Activated CD4-positive, alpha-beta T cell treated with anti-CD3 and anti-CD28 coated beads, Interleukin-2, amount 50 U/mL, for 16 hours (primary cell): ENCODE results near the gene SMURF1.

ENCODE experiments used
- DNase-seq: peaks from one replicate; pipeline ENCODE4 v3.0.0-alpha.2; 2020

SMURF1 gene

DNA sequence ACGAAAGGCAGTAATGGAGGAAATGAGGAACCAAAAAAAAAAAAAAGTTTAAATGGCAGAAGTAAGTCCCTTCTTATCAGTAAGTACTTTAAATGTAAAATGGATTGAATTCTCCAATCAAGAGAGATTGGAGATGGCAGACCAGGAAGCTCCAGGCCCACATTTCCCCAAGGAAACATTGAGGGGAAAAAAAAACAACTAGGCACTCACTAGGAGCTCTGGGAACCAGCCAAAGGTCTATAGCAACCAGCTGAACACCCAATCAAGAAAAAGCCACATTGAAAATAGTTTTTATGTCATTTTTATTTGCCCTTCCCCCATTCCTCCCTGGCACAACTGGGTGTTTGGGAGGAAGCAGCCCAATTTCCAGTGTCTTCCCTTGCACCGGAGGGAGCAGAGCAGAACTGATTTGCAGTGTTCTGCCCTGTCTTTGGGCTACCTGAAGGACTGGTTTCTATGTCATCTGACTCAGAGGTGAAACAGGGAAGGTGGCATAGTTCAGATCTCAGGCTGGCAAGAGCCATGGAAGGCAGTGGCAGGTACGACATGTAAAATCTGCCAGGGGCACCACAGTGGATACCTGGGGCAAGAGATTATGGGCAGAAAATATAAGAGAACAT, 121.9 kb downstream of the SMURF1 start:
- no peak for DNase-seq

DNA sequence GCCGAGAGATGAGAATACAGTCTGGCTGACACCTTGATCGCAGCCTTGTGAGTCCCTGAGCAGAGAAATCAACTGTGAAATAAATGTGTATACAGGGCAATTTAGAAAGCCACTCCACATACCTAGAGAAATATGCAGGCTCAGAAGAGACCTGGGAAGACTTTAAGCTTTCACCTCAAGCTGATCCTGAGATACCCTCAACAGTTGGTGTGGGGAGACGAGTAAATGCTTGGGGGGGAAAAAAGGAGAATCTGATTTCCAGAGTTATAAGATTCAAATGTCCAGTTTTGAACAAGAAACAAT, 123.5 kb downstream of the SMURF1 start:
- no peak for DNase-seq

DNA sequence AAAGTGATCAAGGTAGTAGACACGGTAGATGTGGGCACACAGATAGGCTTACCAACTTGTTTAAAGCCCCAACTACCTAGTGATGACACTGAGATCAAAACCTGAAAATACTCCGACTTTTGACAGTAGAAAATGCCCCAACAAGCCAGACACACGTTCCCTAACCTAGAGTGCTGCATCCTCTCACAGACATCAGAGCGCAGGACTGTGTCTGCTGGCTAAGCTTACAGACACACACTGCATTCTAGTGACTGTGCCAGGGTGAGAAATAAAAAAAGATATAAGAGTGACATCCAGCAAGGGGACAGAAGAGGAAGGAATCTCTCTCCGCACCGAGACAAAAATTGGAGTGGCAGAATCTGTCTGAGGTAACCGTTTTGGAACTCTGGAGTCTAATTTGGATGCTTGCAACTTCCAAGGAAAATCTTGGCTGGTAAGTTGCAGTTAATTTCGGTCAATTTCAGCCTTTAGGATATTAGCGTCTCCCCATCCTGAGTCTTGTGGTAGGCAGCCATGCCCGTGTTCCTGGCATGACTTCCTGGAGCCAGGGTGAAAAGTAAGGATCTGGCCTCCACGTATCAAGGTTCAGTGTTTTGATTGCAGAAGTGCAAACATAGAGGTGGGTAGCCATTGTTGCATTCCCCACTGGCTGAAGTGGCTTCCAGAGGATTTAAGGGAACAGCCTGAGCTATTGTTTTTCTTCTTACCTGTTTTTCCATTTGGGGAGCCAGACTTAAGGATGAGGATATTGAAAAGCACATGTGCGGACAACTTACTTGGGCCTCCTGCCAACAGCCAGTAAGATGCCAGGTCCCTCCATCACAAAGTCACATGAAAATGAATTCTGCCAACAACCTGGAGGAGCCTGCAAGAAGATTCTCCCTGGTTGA, 124.1 kb downstream of the SMURF1 start:
- DNase-seq = no peak

DNA sequence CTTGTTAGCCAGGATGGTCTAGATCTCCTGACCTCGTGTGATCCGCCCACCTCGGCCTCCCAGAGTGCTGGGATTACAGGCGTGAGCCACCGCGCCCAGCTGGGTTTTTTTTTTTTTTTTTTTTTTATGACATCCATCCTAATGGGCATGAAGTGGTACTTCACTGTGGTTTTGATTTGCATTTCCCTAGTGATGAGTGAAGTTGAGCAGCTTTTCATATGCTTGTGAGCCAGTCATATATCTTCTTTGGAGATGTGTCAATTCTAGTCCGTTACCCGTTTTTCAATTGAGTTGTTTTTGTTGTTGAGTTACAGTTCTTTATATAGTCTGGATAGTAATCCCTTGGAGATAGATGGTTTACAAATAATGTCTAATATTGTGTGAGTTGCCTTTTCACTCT, 127.7 kb downstream of the SMURF1 start:
- no peak for DNase-seq

DNA sequence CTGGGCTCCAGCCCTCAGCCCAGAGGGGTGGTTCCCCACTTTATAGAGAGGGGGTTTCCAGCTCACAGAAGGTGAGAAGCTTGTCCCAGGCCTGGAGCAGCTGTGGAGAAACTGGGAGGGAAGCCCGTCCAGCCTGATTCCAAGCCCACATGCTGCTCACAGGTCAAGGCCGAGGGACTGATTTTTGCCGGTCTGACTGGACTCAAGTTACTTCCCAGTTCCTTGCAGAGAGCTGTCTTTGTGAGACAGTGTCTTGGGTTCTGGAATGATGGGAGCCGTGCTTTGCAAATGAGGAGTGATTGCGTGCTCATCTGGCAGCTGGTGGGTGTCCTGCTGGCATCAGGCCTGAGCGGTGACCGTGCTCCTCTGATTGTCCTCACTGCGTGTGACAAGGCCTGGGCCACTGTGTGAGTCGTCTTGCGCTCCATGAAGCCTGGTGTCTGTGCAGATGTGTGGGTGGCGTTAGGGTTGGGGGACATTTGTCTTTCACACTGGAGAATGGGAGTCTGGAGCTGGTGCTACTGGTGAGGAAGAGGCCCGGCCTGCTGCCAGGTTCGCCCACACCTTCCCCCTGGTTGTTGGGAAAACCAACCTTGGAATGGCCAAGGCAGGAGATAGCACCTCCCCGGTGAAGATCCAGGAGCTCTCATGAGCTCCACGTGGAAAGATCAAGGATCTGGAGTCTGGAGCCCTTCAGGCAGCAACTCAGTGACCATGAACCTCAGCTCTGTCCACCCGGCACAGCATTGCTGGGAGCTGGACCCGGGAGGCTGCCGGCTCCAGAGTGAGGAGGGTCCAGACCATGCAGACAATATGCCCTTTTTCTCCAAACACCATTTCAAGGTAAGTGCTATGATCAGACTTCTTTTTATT, 129.6 kb downstream of the SMURF1 start:
- no peak for DNase-seq

DNA sequence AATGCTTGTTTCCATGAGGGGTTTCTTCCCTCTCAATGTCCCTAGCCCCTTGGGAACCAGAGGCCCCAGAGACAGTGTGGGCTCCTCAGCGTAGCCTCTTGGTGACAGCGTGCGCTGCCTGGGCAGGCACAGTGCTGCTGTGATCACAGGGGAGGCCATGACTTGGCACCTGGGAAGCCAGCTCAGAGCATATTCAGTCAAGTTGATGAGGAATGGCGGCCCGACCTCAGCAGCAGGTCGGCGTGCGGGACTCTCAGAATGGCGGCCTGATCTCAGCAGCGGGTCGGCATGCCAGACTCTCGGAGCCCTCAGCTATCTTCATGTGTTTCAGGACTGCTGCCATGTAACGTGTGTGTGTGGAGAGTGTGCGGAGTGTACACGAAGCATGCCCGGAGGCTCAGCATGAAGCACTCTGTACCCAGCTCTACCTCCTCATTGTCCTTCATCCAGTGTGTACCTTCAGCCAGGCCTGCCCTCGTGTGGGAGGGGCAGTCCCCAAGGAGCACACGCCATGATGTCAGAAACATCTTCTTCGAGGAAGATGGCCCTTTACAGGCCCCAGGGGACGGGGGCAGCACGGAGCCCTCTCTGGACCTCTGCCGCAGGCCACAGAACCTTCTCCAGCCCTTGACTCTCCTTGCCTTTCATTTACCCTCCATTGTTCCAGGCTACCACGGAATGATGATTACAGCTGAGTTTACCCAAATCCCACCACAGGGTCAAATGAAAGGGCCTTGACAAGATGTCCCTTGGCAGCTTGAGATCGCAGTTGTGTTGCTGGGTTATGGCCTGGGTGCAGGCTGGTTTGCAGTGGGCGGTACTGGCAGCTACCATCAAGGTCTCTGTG, 130.4 kb downstream of the SMURF1 start:
- DNase-seq = no peak

DNA sequence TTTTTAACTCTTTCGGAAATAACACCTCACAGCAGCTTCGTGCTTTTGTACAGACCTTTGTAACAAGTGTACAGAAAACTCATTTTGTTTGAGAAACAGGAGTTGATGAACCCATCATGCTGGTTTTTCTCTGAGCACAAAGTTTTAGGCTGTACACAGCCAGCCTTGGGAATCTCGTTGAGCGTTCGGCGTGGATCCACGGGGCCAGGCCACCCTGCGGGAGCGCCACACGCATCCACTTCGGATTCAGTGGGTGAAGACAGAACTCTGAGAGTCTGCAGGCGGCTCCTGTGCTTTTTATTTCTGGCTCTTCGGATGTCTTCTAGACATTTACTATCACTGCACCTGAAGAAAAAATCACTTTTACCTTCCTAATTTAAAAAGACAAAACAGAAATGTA, 131.2 kb downstream of the SMURF1 start:
- no peak for DNase-seq

DNA sequence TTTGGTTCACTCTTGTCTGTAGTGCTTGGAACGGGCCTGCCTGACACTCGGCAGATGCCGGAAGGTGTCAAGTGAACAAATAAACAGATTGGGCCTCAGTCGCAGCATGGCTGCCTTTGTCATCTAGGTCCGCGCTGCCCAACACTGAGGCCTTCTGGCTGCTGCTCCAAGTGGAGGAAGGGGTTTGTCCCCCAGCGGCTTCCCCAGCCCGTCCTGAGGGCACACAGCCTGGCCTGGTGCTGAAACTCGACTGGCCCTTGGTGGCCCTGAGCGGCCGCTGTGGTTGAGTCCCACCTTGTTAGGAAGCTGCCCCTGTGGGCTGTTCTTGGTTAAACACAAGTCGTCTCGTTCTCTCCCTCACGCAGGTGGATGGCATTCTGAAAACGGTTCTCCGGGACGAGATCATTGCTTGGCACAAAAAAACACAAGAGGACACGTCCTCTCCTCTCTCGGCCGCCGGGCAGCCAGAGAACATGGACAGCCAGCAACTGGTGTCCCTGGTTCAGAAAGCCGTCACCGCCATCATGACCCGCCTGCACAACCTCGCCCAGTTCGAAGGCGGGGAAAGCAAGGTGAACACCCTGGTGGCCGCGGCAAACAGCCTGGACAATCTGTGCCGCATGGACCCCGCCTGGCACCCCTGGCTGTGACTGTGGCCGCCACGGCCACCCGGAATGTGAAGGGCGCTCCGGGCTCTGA, 132.1 kb downstream of the SMURF1 start:
- no peak for DNase-seq

DNA sequence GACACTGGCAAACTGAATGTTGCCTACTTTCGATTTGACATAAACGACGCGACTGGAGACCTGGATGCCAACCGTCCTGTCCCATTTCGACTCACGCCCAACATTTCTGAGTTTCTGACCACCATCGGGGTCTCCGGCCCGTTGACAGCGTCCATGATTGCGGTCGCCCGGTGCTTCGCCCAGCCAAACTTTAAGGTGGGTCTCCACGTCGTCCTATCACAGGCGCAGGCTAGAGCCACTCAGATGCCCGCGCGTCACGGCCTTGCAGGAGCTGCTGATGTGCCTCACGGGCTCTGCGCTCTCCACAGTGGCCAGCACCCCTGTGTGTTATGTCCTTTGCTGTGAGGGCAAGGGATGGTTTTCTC, 132.6 kb downstream of the SMURF1 start:
- no peak for DNase-seq

DNA sequence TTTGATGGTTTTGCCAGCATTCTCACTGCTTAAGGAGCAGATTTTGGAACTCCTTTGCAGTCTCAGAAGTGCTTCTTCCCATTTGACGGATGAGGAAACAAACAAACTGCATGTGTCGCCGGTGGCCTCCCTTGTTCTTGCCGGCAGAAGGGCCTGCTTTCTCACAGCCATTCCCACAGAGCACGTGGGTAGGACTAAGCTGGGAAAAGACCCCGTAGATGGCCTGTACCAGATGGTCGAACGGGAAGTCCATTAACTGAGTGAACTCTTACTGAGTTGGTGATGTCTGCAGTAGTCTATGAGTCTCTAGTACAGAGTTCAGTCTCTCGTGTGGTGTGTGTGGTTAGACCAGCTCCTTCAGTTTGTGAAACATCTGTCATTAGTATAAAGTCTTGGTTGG, 133.6 kb downstream of the SMURF1 start:
- DNase-seq = no peak

DNA sequence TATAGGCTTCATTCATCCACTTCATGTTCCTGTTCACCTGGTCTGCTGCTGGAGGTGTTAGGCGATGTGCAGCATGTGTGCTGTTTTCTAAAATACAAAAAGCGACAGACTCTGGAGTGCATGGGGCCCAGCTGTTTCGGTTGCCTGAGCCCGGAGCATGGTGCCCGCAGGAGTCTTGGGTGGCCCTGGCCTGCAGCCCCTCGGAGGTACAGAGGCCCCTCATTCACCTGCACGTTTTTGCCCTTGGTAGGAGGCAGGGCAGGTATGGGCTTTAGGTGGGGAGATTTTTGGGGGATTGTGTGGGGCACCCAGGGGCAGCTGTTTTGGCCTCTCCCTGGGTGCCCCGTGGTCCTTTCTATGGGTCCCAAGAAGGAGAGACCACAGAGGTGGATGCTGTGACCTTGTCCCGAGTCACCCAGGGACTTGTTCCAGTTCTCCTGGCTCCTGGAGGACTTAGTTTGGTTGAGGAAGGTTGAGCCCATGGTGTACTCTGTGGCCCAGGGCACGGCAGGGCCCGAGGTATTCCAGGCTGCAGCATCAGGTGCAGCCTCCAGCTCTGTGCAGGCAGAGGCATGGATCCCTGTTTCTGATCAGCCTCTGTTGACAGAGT, 134.9 kb downstream of the SMURF1 start:
- no peak for DNase-seq

DNA sequence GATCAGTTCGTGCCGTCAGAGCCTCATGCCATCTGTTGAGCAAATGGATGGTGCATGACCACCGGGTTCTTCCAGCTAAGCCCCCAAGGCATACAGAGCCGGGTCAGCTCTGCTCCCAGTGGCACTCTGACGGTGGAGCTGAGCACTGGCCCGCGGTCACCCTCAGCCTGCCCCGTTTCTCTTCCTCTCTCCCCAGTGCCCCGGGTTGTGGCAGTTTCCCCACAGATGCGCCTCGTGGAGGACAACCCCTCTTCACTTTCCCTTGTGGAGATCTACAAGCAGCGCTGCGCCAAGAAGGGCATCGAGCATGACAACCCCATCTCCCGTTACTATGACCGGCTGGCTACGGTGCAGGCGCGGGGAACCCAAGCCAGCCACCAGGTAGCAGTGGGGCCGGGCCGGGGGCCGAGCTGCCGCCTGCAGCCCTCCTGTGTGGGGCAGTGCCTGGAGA, 135.7 kb downstream of the SMURF1 start:
- no peak for DNase-seq

DNA sequence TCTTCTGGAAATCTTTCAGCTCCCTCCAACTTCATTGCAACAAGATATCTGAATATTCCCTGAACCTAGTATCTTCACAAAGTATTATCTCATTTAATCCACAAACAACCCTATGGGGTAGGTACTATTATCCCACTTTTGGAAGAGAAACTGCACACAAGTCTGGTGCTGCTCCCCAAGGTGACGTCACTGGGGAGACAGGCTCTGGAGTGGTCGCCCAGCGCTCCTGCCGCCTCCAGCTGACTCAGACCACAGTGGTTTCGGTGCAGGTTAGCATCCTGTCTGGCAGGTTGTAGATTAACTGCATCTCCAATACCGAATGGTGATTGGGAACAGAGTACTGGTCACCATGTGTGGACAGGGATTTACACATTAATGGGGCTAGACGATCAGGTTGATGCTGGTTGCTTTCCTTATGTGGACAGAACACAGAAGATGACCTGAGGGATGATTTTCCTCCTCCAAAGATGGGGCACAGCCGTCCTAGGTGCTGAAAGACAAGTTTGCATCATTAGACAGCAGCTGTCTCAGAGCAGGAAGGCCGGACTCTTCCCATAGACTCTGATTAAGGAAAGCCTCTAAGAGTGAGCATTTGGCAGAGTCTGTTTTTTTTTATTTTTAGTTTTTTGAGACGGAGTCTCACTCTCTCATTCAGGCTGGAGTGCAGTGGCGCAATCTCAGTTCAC, 137.0 kb downstream of the SMURF1 start:
- DNase-seq = no peak

DNA sequence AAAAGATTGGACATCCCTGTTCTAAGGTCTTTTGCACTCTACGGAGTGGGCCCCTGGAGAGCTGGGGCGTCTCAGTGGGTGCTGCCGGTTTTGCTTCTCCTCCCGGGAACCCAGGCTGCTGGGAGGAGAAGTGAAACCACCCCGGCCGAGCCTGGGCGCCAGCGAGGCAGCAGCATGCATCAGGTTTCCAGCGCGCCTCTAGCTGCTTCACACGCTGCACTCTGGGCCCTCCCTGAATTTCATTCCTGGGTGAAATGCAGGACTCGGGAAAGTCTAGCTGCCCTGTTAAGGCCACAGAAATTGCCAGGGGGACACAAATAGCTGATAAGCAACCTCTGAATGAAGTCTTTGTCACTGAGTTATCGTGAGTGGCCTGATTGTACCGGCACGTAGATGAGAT, 138.1 kb downstream of the SMURF1 start:
- DNase-seq = no peak

DNA sequence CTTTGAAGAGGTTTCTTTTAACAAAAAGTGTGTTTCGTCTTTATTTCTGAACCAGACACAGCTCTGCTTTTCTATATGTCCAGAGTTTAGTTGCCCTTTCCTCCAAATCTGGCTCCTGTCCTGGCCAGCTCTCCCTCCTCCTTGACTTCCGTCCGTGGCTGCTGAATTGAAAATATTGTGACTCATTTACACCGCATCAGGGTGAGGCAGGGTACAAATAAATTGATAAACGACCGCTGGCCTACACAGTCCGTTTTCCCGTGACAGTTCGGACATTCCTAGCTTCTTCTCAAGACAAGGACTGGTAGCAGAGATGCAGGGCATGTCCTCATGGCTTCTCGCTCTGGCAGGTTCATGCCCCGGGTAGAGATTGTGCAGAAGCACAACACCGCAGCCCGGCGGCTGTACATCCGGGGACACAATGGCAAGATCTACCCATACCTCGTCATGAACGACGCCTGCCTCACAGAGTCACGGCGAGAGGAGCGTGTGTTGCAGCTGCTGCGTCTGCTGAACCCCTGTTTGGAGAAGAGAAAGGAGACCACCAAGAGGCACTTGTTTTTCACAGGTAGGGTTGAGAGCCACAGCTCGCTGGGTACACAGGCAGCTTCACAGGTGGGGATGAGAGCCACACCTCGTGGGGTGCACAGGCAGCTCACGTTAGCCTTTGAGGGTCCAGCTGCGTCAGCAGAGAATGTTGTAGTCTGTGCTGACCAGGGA, 139.0 kb downstream of the SMURF1 start:
- no peak for DNase-seq

DNA sequence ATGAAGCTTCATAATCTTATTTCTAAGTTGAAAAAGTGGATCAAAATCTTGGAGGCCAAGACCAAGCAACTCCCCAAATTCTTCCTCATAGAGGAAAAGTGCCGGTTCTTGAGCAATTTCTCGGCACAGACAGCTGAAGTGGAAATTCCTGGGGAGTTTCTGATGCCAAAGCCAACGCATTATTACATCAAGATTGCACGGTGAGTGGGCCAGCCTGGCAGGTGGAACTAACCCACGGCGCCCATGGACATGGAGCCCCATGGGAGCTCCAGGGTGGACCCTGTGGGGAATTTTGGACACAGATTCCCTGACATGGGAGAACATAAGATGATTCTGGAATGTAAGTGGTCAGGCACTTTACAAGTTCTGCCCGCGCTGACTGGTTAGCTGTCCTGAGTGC, 139.7 kb downstream of the SMURF1 start:
- DNase-seq = no peak

DNA sequence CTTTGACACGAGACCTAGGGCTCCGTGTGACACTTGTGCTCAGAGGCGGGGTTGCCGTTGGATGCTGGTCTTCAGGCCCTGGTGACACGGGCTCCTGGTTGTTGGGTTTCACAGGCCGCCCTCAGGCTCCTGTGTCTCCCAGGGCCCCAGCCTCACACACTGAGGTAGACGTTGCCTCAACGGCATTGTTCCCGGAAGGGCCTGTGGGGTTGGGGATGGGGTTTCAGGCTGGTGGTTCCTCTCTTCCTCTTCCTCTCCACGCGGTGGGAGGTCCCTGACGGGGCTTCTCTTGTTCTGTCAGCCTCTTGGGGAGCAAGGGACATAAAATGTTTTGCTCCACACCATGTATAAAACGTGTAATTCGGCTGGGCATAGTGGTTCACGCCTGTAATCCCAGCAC, 140.5 kb downstream of the SMURF1 start:
- DNase-seq = no peak

DNA sequence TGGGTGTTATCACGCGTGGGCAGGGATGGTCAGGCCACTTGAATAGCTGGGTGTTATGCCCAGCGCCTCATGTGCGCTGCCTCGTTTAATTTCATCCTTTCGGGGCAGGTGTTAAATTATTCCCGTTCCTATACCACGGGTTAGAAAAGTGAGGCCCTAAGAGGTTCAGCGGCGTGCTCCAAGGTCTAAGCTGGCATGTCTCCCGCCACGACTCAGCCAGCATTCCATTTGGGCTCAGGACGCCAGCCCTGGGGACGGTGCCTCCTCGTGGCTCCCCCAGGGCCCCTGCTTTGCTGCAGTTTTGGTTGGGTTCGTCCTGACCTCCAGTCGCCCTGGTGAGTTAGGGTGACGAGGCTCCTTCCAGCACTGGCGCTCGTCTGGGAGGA, 141.1 kb downstream of the SMURF1 start:
- DNase-seq = no peak

DNA sequence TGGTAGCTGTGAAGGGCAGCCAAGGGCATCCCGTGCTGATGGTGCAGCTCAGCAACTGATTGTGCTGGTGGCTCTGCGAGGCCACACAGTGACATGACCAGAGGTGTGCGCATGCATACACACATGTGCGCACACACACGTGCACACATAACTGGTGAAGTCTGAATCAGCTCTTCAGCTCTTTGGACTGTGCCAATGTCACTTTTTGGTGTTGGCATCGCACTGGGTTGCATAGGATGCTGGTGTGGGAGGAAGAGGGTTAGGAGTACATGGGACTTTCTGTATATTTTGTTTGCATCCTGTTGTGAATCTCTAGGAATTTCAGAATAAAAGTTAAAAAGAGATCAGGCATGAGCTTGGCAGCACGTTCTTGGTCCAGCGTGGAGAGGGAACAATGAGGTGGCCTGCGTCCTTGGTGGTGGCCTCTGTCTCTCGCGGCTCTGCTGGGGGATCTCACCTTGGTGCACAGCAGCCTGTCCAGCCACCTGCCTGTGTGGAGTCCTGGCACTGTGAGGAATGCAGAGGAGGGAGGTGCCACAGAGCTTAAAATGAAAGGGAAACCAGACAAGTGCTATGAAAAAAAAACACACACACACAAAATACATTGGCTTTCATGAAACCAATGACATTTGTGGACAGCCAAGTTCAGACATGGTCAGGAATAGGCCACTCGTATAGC, 141.6 kb downstream of the SMURF1 start:
- no peak for DNase-seq
